Osteocyte (in vitro differentiated cells): ENCODE data around the gene SNX32. TPM values are rescaled to one million over a fixed set of nuclear protein-coding genes. Genes with fewer than 3 reads are reported as not detected.

Experiments used
- DNase-seq: peaks from one replicate; pipeline ENCODE4 v3.0.0; 2021; ENCODE audit warnings: mixed read lengths; ENCODE audit not compliant: unreplicated experiment; ENCODE audit errors: extremely low spot score
- H3K27ac Mint-ChIP-seq: one replicate; pipeline ENCODE4 v1.8.0; 2021; ENCODE audit warnings: mild to moderate bottlenecking, mixed read lengths; ENCODE audit not compliant: unreplicated experiment
- H3K27me3 Mint-ChIP-seq: one replicate; pipeline ENCODE4 v1.8.0; 2021; ENCODE audit warnings: mixed read lengths; ENCODE audit not compliant: unreplicated experiment
- H3K36me3 Mint-ChIP-seq: one replicate; pipeline ENCODE4 v1.8.0; 2021; ENCODE audit warnings: mixed read lengths; ENCODE audit not compliant: unreplicated experiment
- H3K4me1 Mint-ChIP-seq: one replicate; pipeline ENCODE4 v1.8.0; 2021; ENCODE audit warnings: mixed read lengths; ENCODE audit not compliant: unreplicated experiment
- H3K4me3 Mint-ChIP-seq: one replicate; pipeline ENCODE4 v1.8.0; 2021; ENCODE audit warnings: mild to moderate bottlenecking, moderate library complexity, mixed read lengths; ENCODE audit not compliant: unreplicated experiment
- H3K9me3 Mint-ChIP-seq: one replicate; pipeline ENCODE4 v1.8.0; 2021; ENCODE audit warnings: mixed read lengths; ENCODE audit not compliant: unreplicated experiment
- CTCF ChIP-seq: fragments of 200-600 bp; sonication (generic); IDR thresholded peaks from 2 replicates; pipeline ENCODE4 v1.5.0; 2021; ENCODE audit warnings: antibody characterized with exemption, mild to moderate bottlenecking, moderate library complexity
- total RNA-seq: library from RNA; stranded (reverse); gene quantifications from 2 replicates; pipeline ENCODE4 v1.2.1, GENCODE V29; 2021

Gene SNX32
- total RNA-seq, 1 donor from 2014 or later = 4.0 TPM

- Mint-ChIP-seq H3K4me3 (no peak overlapping the region), H3K36me3 (no peaks in the 10 kb centered on the region)
Observed at GRCh38 chr11:65801153-65801987, 32.4 kb upstream of the SNX32 start.

GRCh38 chr11:65802841-65803240 is 30.9 kb upstream of the SNX32 start:
- no peak overlapping the region for H3K27ac Mint-ChIP-seq
- DNase-seq = no peak
- no peak overlapping the region for H3K4me3 Mint-ChIP-seq
- H3K4me1 Mint-ChIP-seq = no peaks in the 10 kb centered on the region
- H3K36me3 Mint-ChIP-seq = no peaks in the 10 kb centered on the region
- H3K9me3 Mint-ChIP-seq = no peaks in the 10 kb centered on the region
- peaks cover 34% of the 10 kb centered on the region for H3K27me3 Mint-ChIP-seq
- no peak for TF ChIP-seq CTCF

More at GRCh38 chr11:65801153-65801987, 32.4 kb upstream of the SNX32 start:
- Mint-ChIP-seq H3K4me1 (no peaks in the 10 kb centered on the region), H3K9me3 (no peaks in the 10 kb centered on the region), H3K27ac (no peak overlapping the region), H3K27me3 (peaks cover 39% of the 10 kb centered on the region)
- DNase-seq = no peak
- no peak for TF ChIP-seq CTCF

GRCh38 chr11:65803797-65804492 is 29.8 kb upstream of the SNX32 start:
- H3K4me3 Mint-ChIP-seq = no peak overlapping the region
- no peaks in the 10 kb centered on the region for H3K9me3 Mint-ChIP-seq
- no peaks in the 10 kb centered on the region for H3K4me1 Mint-ChIP-seq
- peaks cover 37% of the 10 kb centered on the region for H3K27me3 Mint-ChIP-seq
- no peaks in the 10 kb centered on the region for H3K36me3 Mint-ChIP-seq
- no peak overlapping the region for H3K27ac Mint-ChIP-seq
- DNase-seq = no peak
- TF ChIP-seq CTCF = no peak

GRCh38 chr11:65806979-65807378 is 26.8 kb upstream of the SNX32 start:
- Mint-ChIP-seq H3K4me1 (no peaks in the 10 kb centered on the region), H3K27me3 (peaks cover 35% of the 10 kb centered on the region), H3K4me3 (no peak overlapping the region), H3K27ac (no peak overlapping the region), H3K9me3 (no peaks in the 10 kb centered on the region), H3K36me3 (no peaks in the 10 kb centered on the region)
- no peak for DNase-seq
- TF ChIP-seq CTCF = no peak

GRCh38 chr11:65808744-65809341 is 24.9 kb upstream of the SNX32 start:
- Mint-ChIP-seq H3K27ac (no peak overlapping the region), H3K9me3 (no peaks in the 10 kb centered on the region), H3K36me3 (no peaks in the 10 kb centered on the region), H3K4me1 (no peaks in the 10 kb centered on the region), H3K27me3 (peaks cover 21% of the 10 kb centered on the region), H3K4me3 (no peak overlapping the region)
- no peak for DNase-seq
- no peak for TF ChIP-seq CTCF
